Measurements from ENCODE around the gene COL4A1.

Gene COL4A1

DNA sequence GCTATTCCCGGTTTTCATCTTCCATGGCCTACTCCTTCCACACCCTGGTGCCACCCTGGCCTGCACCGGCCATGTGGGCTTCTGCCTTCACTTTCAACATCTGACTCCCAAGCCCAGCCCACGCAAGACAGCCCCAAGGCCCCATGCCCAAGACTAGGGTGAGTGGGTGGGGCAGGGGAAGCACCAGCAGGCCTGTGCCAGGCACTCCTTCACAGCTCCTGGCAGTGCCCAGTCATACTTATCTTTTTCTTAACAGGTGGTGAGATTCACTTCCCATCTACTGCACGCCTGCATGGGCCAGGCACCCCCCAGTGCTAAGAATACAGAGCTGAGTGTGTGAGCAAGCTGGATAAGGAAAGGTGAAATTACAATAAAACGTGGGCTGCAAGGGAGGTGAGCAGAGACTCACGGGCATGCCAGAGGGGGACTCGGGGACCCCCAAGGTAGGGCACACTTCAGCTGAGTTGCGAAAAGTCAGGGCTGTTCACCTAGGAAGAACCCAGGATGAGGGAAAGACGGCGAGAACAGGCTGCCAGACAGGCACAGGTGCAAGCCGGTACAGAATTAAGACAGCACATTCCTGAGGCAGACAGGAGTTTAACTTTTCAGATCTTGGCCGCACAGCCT is 55.7 kb downstream of the COL4A1 start:
- no peak for DNase-seq

DNA sequence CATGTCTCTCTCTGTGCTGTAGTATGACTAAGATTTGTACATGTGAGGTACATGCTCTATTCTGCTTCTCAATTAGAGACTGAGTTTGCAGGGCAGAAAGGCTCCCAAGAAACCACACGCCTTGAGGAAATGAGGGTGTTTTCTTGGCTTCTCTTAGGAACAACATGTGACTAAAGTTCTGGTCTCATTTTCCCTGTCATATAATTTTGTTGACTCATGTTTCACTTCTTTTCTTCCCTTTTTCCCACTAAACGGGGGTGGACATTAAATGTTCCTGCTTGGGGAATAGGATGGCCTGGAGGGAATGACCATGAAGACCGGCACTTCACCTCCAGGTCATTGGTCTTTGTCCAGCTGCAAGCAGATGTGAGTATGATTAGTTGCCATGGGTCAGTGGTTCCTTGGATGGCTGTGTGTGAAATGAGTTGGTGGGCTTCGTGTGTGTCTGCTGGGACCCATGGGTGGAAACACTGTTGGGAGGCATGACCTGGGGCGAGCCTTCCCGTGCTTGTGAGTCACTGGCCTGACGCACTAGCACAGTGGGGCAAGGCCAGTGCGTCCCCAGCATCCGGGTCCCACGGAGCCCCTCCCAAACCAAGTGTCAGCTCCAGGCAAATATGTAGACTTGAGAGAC is 56.6 kb downstream of the COL4A1 start:
- DNase-seq, result no peak

DNA sequence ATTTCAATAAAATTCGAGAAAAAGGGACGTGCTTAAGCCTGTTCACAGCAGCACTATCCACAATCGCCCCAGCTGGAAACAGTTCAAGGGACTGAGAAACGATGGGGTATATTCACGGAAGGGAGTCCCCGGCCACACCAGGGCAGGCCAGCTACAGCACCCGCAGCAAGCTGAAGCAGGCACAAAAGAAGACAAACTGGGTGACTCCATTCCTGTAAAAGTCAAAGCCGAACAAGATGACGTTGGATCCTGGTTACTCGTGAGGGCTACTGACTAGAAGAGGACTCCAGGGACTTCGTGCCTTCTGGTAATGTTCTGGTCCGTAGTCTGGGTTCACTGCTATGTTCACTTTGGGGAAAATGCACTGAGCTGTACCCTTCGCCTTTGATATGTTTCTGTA is 57.6 kb downstream of the COL4A1 start:
- no peak for DNase-seq

DNA sequence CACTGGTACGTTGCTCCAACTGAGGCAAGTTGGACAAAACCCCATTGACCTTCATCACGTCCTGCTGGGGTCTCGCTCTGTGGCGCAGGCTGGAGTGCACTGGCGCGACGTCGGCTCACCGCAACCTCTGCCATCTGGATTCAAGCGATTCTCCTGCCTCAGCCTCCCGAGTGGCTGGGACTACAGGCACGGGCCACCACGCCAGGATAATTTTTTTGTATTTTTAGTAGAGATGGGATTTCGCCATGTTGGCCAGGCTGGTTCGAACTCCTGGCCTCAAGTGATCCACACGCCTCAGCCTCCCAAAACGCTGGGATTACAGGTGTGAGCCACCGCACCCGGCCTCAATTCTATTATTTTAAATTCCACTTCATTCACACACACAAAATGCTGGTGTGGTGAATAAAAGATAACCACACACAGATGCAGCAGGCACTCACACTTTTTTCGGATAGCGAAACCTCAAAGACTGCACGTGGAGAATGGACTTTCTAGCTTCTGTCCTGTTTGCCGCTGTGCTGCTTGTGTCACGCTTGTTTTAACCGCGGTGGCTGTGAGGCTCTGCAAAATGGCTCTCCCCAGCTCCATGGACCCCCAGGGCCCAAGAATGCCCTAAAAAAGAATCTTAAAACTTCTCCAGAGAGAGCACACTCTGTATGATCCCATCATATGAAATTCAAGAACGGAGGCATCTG is 58.4 kb downstream of the COL4A1 start:
- DNase-seq, result no peak

DNA sequence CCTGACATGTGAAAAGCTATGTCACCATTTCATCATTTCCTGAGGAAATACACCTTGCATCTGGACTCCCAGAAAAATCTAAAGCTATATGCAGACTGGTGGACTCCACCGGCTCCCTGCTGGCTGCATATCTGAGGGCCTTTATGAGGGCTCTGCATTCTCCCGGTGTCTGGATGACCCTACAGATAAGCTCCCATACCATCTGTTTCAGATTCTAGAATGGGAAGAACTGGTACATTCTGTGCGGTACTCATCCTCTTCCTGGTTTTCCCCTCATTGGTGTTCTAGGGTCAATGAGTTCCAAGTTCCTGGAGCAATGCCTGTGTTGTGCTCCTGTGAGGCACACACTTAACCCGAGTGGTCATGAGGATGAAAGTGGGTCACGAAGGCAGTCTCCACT is 60.4 kb downstream of the COL4A1 start:
- DNase-seq, result no peak

DNA sequence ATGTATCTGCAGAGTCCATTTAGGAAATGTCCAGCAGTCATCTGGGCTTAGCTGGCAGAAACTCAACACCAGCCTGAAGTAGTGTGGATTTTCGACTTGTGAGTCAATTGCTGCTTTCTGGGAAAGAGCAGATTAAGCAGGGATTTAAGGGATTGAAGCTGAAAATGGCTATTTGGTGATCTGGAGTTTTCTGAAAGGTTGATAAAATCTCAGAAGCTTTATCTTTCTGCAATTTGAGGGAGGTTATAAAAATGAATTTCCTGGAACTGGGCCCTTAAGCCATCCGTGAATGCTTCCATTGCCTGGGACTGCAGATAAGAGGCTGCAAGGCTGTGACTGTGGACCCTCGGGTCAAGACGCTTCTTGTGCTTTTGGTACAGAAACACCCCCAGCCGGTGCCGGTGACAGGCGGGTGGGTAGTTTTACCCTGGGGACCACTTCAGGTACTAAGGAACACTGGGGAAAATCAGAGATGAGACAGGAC is 61.5 kb downstream of the COL4A1 start:
- DNase-seq, result no peak

DNA sequence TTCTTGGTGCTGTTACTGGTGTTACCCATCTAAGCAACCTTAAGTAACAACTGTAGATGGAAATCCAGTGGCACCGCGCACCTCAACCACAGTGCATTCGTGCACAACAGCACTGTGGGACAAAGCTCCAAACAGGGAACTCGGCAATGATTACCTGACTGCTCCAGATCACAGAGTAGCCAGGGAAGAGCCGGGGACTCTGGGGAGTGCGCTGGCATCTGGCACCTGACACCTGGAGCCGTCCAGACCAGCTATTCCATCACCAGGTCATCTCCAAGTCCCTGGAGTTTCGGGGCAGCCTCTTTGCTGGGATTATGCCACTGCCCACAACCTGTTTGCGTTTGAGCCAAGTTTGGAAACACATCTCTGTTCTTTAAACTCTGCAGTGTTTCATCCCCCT is 62.0 kb downstream of the COL4A1 start:
- no peak for DNase-seq

DNA sequence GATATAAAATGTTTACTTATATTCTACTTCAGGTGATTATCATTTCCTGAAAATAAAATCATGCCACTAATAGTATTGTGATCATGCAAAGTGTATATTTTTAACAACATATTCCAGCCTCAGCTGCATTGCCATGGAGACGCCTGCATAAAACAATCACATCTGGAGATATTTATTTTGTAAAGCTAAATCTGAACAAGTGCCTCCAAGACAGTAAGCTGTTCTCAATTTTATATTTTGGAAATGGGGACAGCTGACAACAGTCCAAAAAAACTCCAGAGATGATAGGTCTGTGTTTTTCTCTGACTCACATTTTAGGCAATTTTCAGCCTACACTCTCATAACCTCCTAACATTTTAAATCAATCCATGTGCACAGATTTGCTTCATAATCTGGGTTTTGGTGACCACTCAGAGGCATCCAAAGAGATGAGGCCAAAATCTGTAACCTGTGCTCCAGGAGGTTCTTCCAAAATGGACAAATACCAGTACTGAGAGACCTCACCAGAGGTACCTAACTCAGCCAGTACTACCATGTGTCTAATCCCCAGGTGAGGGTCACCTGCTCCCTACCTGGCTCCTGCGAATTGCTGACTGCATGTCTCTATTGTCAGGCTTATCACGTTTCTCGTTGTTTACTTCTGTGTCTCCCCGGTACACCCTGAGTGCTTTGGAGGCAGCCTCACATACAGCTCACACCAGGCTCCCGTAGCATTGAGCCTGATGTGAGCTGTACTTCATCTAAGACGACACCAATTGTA is 62.7 kb downstream of the COL4A1 start:
- no peak for DNase-seq

DNA sequence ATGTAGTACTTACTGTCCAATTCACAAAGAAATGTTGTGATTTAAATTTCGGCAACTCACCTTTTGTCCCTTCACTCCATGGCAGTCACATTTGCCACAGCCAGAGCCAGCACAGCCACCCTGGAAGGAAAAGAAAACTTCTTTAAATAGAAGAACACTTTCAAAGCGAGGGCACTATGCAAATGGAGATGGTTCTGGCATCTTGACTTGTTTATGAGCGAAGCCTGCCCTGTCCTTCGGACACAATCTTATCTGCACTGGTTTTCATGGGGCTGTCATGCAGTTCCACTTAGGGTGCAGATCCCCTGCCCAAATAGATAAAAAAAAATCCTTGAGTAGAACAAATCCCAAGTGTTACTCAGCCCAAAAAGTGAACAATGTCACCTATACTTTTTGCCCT is 64.3 kb downstream of the COL4A1 start:
- DNase-seq, result no peak

DNA sequence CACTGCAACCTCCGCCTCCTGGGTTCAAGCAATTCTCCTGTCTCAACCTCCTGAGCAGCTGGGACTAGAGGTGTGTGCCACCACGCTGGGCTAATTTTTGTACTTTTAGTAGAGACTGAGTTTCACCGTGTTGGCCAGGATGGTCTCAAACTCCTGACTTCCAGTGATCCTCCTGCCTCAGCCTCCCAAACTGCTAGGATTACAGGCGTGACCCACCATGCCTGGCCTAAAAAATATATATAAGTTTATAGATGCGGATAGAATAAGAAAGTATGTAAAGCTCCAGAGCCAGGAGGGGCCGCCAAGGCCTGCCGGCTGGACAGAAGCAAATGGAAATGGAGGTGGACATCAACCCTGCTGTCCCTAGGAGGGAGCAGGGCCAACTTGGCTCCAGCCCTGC is 66.0 kb downstream of the COL4A1 start:
- no peak for DNase-seq

DNA sequence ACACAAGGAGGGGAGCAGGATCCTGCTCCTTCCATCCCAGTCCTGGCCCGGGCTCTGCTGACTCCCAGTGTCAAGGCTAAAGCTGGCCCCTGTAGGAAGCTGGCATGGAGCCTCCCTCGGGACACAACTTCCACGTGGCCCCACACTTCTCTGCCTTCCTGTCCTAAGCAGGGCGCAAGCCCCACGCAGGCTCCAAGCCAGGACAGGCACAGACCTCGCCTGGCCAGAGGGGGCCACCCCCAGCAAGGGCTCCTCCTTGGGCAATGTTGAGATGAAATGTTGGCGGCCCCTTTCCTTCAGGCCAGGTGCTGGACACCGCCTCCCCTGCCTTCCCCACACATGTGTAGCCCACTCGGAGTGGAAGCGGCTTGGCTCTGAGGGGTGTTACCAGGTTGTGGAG is 66.6 kb downstream of the COL4A1 start:
- no peak for DNase-seq

DNA sequence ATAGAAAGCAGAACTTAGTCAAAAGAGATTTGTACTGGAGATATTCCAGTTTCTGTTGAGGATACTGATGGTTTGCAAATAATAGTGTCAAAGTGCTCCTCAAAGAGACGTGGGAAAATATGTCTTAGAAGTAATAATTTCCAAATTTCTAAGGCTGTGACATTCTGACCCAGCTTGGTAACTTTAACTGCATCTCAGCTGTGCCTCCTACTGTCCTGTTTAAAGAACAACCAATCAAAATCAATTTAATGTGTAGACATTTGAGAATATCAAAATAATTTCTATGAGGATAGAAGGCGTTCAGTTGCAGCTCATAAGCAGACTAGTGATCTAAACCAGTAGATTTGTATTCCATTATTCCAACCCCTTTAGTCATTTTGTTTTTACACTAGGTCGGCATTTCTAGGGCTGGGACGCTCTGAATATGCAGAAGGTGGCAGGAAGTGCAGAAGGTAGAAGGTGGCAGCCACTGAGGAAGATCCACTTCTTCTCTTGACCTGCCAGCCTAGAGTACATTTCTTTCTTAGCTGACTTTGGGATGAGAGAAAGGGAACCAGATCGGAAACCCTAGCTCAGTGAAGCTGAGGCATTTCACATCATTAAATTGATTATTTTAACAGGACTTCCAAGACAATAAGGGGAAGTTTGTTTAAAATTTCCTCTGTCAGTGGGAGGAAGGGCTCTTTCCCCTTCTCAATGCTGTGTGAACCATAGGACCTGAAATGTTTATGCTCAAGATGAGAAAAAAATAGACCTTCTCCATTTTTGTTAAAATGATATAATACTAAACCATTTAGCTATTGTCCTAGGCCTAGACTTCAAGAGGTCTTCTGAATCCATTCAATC is 67.5 kb downstream of the COL4A1 start:
- no peak for DNase-seq

DNA sequence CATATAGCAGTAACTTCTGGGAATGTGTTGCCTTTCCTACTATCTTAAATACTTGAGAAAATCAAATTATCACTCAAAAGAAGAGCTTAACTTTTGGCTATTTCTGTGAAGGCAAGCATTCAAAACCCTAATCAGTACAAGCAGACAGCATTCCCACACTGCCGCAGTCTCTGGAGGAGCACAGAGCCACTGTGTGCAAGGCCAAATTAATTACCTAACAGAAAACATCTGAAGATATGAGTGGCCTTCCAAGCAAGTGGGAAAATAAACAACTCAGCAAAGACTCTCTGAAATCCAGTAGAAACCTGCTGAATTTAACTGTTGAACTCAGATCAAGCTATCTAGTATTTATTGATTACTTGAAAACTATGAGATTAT is 68.2 kb downstream of the COL4A1 start:
- no peak for DNase-seq

DNA sequence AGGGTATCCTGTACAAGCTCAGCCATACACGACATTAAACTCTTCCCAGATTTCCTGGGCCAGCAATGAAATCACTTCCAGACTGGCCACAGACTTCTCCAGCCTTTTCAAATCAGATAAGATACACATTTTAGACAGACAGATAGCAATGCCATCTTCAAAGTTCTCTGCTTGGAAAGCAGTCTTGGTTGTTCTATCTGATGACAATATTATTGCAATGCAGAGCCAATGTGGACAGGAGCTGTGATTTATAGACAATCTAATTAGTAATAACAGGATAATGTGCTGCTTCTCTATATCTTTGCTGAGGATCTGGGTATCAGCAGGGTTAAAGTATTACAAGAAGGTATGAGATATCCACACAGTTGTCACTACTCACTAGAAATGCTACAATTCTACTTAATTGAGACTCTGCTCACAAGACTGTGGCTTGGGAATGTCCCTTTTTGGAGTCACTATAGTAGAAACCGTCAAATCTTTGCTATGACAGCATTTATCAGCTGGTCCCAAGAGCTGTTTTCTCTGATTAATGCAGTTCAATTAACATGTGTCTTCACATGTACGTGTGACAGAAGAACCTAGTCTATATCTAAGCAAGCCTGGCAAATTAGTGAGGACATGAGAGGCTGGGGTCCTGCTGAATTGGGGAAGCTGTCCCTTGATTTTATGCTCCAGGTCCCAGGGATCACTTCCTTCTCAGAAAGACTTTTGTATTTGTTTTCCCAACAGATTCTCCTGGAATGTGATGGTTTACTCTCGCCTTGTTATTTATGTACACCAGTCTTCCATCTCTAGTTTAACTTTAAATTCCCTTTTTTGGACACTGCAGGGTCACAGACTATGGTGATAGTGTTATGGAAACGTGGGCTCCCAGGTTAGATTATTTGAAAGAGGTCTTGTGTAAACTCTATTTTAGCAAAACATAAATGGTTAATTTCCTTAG is 68.8 kb downstream of the COL4A1 start:
- no peak for DNase-seq

DNA sequence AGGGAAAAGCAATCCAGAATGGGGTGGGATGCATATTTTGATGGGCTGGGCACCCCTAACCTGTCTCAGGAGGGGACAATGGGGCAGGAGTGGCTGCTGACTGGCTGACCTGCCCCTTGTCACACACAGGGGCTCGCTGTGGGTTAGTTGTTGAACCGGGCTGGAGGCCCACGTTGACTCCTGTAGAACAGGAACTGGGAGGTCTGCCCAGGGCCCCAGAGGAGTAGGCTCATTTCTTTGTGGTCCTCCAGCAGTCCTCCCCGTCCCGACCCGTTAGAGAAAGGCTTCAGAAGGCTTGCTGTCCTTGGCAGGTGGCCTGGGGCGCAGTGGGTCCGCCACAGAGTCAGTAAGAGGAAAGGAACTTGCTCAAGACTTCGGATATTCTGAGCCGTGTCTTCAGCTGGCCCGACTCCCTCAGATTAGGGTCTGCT is 70.1 kb downstream of the COL4A1 start:
- no peak for DNase-seq

DNA sequence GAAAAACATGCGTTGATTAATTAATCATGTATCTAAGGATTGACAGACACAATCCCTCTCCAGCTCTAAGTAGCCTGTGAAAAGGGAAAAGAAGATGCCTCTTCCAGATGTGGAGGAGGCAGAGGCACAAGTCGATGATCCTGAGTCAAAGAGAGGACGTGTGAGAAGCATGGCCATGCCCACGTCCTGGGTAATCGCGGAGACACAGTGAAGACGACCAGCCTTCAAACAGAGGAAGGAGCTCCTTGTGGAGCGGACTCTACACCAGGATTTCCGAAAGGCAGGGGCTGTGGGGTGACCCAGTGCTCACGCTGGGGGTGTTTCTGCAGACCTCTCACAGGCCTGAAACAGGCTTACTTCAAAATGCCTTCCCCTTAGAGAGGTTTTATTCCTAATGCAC is 70.5 kb downstream of the COL4A1 start:
- DNase-seq, result no peak

DNA sequence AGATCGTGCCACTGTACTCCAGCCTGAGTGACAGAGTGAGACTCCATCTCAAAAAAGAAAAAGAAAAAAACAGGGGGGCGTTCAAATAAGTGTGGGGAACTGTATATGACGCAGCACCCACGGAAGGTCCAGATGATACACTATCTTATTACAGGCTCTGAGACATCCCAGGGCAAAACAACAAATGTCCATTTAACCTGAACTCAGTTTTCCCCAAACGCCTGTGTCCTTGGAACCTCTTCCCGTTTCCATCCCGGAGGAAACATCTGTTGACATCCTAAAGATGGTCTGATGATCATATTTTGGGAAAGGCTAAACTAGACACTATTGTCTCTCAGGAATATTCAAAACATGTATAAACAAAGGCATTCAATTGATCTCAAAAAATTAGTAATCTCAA is 72.4 kb downstream of the COL4A1 start:
- DNase-seq, result no peak

DNA sequence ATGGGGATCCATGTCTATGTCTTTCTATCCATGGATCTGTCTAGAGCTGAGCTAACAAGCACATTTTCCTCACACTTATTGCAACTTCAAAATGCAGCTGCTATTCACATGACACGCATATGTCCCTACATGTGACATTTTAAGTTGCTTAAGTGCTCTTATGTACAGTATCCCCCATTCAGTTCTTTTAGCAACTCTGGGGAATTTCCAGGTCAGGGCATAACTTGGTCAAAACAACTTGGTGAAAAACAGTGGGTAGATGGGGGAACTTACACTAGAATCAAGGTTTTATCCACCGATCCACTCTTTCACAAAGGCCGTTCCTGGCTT is 73.0 kb downstream of the COL4A1 start:
- DNase-seq, result no peak

DNA sequence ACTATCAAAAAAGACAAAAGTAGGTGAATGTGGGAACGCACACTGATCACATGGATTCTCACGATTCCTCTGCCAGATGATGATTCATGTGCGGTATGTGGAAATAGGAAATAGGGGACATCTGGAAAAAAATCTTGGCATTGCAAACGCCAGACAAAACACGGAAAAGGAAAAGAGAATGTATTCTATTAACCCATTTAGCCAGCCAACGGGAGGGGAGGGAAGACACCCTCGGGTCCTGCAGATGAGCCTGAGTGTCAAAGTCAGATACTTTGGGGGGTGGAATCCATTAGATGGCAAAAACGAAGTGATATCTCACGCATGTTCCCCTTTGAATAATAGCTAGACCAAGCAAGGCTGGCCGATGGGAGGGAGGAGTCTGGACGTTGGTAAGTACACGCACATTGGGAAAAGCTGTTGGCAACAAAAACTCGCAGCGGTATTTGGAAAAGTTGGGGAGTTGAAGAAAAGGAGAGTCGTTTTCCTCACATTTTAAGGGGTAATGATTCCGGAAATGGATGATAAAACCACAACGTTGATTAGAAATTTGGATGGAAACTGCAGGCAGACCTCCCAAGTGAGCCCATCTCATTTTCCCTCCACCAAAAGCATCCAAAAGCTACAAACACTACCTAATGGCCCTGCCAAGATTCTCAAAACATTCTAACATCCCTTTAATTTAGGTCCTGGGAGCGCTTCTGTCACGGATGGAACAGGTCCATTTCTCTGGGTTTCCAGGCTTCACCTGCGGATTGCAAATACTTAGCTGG is 73.6 kb downstream of the COL4A1 start:
- DNase-seq, result no peak

DNA sequence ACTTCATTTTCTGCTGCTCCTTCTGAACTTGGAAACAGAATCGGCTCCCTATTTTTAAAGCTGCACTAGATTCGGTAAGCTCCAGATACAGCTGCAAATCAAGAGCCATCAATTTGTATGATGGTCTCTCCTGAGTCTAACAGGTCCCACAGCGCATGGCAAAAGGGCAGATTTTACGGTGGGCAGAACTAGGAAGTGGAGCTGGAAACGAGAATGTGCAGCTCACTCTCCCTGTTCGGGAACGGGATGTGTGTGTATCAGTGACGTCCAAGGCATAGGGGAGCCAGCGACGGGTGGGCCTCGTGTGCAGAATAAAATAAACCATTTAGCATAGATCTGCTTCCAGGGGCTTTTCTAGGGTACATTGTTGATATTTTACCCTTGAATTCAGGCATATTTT is 74.2 kb downstream of the COL4A1 start:
- DNase-seq, result no peak

DNA sequence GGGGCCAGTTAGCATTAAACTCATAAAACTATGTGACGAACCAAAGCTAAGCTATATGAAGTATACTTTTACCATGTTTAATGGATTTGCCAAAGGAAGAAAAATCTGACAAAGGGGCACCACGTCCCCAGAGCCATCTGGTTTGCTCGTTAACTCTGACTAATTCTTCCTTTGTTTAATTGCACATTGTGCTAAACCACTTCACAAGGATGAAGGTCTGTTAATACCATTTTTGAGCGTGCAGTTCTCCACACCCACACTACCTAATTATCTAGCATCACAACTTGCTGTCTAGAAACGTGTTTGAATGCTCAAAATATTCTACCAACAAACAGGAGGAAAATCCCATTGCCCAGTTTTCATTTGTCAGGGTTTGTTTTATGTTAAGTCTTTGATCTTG is 74.8 kb downstream of the COL4A1 start:
- DNase-seq, result no peak

Data from NCI-H2171 treated with DMSO at 0.1 percent for 48 hours (cell line).